Esophagus muscularis mucosa (tissue), 4 donors: Measurements from ENCODE around the gene PPP1R12B. TPM values are rescaled to one million over a fixed set of nuclear protein-coding genes. Genes with fewer than 3 reads are reported as not detected.

Experiments used
- DNase-seq: peaks from one replicate; pipeline ENCODE4 v3.0.0-alpha.2; 2017; ENCODE audit errors: extremely low spot score
- H3K27ac ChIP-seq, 4 donors: fragments of 200-600 bp; sonication (generic); replicated peaks in 1 of 4; 1 replicate in 3 of 4; 2 replicates in 1 of 4; pipeline ENCODE4 v1.5.1; 2016 to 2019; ENCODE audit warnings: mild to moderate bottlenecking in 1 of 4
- H3K27me3 ChIP-seq, 4 donors: fragments of 200-600 bp; sonication (generic); one replicate each; pipeline versions ENCODE4 v1.5.1 to v1.6.0; 2016 to 2019
- H3K36me3 ChIP-seq, 4 donors: fragments of 200-600 bp; sonication (generic); one replicate each; pipeline ENCODE4 v1.5.1; 2016 to 2019
- H3K4me1 ChIP-seq, 4 donors: fragments of 200-600 bp; sonication (generic); one replicate each; pipeline ENCODE4 v1.5.1; 2016 to 2019
- H3K4me3 ChIP-seq, 4 donors: fragments of 200-600 bp; sonication (generic); 1 replicate in 2 of 4; 2 replicates in 2 of 4; pipeline ENCODE4 v1.5.1; 2016 to 2019; ENCODE audit warnings: mild to moderate bottlenecking in 4 of 4, moderate library complexity in 1 of 4
- H3K9me3 ChIP-seq, 4 donors: fragments of 200-600 bp; sonication (generic); 1 replicate in 3 of 4; 2 replicates in 1 of 4; pipeline ENCODE4 v1.5.1; 2016 to 2019
- EP300 ChIP-seq: sonication (generic); formaldehyde crosslinking; IDR thresholded peaks from one replicate; pipeline ENCODE4 v1.6.1; 2017; ENCODE audit warnings: antibody characterized with exemption
- POLR2A ChIP-seq: fragments of 450-650 bp; IDR thresholded peaks from one replicate; pipeline ENCODE4 v1.6.1; 2017; ENCODE audit warnings: antibody characterized with exemption, moderate library complexity, mild to moderate bottlenecking, low read depth
- POLR2AphosphoS5 ChIP-seq, 2 donors: sonication (generic); formaldehyde crosslinking; IDR thresholded peaks; one replicate each; pipeline ENCODE4 v1.6.1; 2017; ENCODE audit warnings: antibody characterized with exemption in 2 of 2
- WGBS: methylation state at CpG from one replicate; pipeline ENCODE4 v1.1.5; 2018; 5-methylcytosine and 5-hydroxymethylcytosine counted together
- intact Hi-C: fragments of 100-400 bp; cut with DNase I; formaldehyde crosslinking; loops from one replicate; pipeline ENCODE4 v1.15.1; 2023
- total RNA-seq, 4 donors: library from RNA; depleted of rRNA; stranded (reverse); fragments of >200 nt; gene quantifications; one replicate each; pipeline versions ENCODE4 v1.1.0 to v1.2.1, GENCODE V29; 2016
- TF ChIP-seq, protein P1 (sequence below), 3 experiments: fragments of 200-600 bp in 2 of 3; fragments of 450-650 bp in 1 of 3; sonication (generic) in 2 of 3; IDR thresholded peaks; one replicate each; pipeline ENCODE4 v1.5.1; 2017 to 2019; ENCODE audit warnings: antibody characterized with exemption in 3 of 3, mild to moderate bottlenecking in 2 of 3, moderate library complexity in 1 of 3

Gene PPP1R12B
- total RNA-seq, 4 donors from 2014 or later = 692 to 1,262 (median 949) TPM

- Histone ChIP-seq H3K27ac (no peak overlapping the region), H3K4me1 (peaks cover 0 to 6% (median 3%) of the 10 kb centered on the region in 4 donors), H3K4me3 (no peak overlapping the region), H3K36me3 (no peaks in the 10 kb centered on the region), H3K27me3 (peaks cover 0 to 24% (median 0%) of the 10 kb centered on the region in 4 donors), H3K9me3 (no peaks in the 10 kb centered on the region)
- DNase-seq = no peak
- WGBS = 14% methylated on average over 9 of the region's 9 CpGs
- intact Hi-C loops = loop anchor here (5.0 kb wide), 1 partner anchor 128 kb away; no protein-coding TSS in a partner anchor
- TF ChIP-seq, protein P1, sequence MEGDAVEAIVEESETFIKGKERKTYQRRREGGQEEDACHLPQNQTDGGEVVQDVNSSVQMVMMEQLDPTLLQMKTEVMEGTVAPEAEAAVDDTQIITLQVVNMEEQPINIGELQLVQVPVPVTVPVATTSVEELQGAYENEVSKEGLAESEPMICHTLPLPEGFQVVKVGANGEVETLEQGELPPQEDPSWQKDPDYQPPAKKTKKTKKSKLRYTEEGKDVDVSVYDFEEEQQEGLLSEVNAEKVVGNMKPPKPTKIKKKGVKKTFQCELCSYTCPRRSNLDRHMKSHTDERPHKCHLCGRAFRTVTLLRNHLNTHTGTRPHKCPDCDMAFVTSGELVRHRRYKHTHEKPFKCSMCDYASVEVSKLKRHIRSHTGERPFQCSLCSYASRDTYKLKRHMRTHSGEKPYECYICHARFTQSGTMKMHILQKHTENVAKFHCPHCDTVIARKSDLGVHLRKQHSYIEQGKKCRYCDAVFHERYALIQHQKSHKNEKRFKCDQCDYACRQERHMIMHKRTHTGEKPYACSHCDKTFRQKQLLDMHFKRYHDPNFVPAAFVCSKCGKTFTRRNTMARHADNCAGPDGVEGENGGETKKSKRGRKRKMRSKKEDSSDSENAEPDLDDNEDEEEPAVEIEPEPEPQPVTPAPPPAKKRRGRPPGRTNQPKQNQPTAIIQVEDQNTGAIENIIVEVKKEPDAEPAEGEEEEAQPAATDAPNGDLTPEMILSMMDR (IDR thresholded peaks at IDR 0.05) = peak; percentile 74 to 88 (median 81)
- TF ChIP-seq EP300 = no peak
These were observed 32.8 kb upstream of the PPP1R12B start for GRCh38 chr1:202315576-202316168.

DNA sequence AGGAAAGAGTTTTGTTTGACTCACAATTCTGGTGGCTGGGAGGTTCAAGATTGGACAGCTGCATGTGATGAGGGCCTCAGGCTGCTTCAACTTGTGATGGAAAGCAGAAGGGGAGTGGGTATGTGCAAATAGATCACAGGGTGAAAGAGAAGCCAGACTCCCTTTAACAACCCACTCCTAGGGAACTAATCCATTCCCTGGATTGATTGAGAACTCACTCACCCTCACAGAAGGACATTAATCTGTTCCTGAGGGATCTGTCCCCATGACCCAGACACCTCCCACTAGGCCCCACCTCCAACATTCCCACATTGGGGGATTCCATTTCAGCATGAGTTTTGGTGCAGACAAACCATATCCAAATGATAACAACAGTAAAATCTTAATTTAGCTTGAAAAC lies 32.3 kb upstream of the PPP1R12B start:
- no peak for DNase-seq
- Histone ChIP-seq H3K27ac (no peak overlapping the region), H3K27me3 (peaks cover 0 to 23% (median 0%) of the 10 kb centered on the region in 4 donors), H3K4me3 (no peak overlapping the region), H3K9me3 (no peaks in the 10 kb centered on the region), H3K36me3 (no peaks in the 10 kb centered on the region), H3K4me1 (peaks cover 0 to 6% (median 3%) of the 10 kb centered on the region in 4 donors)
- TF ChIP-seq EP300 (no peak), POLR2A (no peak), POLR2AphosphoS5 (IDR thresholded peaks at IDR 0.05) (no peak)
- TF ChIP-seq, protein P1 (IDR thresholded peaks at IDR 0.05) = no peak
- intact Hi-C loops = loop anchor here (5.0 kb wide), 1 partner anchor 129 kb away; no protein-coding TSS in a partner anchor

DNA sequence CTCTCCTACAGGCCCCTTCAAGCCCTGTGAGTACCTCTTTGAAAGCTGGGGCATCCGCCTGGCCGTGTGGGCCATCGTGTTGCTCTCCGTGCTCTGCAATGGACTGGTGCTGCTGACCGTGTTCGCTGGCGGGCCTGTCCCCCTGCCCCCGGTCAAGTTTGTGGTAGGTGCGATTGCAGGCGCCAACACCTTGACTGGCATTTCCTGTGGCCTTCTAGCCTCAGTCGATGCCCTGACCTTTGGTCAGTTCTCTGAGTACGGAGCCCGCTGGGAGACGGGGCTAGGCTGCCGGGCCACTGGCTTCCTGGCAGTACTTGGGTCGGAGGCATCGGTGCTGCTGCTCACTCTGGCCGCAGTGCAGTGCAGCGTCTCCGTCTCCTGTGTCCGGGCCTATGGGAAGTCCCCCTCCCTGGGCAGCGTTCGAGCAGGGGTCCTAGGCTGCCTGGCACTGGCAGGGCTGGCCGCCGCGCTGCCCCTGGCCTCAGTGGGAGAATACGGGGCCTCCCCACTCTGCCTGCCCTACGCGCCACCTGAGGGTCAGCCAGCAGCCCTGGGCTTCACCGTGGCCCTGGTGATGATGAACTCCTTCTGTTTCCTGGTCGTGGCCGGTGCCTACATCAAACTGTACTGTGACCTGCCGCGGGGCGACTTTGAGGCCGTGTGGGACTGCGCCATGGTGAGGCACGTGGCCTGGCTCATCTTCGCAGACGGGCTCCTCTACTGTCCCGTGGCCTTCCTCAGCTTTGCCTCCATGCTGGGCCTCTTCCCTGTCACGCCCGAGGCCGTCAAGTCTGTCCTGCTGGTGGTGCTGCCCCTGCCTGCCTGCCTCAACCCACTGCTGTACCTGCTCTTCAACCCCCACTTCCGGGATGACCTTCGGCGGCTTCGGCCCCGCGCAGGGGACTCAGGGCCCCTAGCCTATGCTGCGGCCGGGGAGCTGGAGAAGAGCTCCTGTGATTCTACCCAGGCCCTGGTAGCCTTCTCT lies 30.3 kb upstream of the PPP1R12B start:
- Histone ChIP-seq H3K4me1 (no peaks in the 10 kb centered on the region), H3K36me3 (no peaks in the 10 kb centered on the region), H3K27me3 (peaks cover 0 to 23% (median 0%) of the 10 kb centered on the region in 4 donors), H3K4me3 (no peak overlapping the region), H3K27ac (no peak overlapping the region), H3K9me3 (no peaks in the 10 kb centered on the region)
- no peak for DNase-seq
- no peak for TF ChIP-seq POLR2A
- intact Hi-C loops = loop anchor here (5.0 kb wide), 1 partner anchor 131 kb away; no protein-coding TSS in a partner anchor
- WGBS = 91% methylated on average over 24 of the region's 52 CpGs

DNA sequence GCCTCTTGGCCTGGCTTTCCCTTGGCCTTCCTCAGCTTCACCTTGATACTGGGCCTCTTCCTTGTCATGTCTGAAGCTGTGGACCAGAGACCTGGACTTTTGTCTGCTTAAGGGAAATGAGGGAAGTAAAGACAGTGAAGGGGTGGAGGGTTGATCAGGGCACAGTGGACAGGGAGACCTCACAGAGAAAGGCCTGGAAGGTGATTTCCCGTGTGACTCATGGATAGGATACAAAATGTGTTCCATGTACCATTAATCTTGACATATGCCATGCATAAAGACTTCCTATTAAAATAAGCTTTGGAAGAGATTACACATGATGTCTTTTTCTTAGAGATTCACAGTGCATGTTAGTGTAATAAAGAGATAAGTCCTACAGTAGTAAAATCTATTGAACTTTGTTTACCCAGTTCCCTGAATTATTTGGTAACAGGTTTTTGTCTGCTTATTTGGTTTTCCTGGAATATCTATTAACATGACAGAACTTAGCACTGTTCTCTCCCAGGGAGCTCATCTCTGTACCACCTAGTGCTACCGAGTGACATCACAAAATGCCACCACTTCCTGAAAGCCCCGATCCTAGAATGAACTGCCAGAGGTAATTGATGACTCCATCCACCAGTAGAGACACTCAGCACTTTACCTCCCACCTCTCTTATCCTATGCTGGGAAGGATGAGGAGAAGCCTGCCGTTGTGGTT lies 29.0 kb upstream of the PPP1R12B start:
- no peaks in the 10 kb centered on the region for H3K4me1 ChIP-seq
- no peaks in the 10 kb centered on the region for H3K9me3 ChIP-seq
- DNase-seq = no peak
- no peaks in the 10 kb centered on the region for H3K36me3 ChIP-seq
- no peak for TF ChIP-seq EP300
- TF ChIP-seq, protein P1 (IDR thresholded peaks at IDR 0.05) = no peak
- no peak for TF ChIP-seq POLR2AphosphoS5 (IDR thresholded peaks at IDR 0.05)
- TF ChIP-seq POLR2A = no peak
- H3K4me3 ChIP-seq = no peak overlapping the region
- intact Hi-C loops = loop anchor here (5.0 kb wide), 1 partner anchor 132 kb away; no protein-coding TSS in a partner anchor
- WGBS = 80% methylated on average over 4 of the region's 4 CpGs
- H3K27me3 ChIP-seq = peaks cover 0 to 17% (median 0%) of the 10 kb centered on the region in 4 donors
- no peak overlapping the region for H3K27ac ChIP-seq

DNA sequence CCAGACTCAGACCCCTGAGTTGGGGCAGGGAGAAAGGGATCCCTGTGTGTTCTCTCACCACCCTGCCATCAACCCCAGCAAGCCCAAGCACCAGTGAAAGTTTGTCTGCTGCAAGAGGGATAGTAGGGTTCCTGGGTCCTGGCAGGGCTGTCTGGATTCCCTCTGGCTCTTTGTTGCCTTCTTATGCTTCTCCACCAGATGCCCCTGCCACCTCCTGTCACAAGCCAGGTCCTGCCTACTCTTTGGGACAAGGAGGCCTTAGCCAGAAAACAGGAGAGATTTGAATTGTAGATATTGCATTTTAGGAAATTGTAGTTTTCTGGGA lies 28.5 kb upstream of the PPP1R12B start:
- no peaks in the 10 kb centered on the region for H3K4me1 ChIP-seq
- H3K27me3 ChIP-seq = peaks cover 0 to 15% (median 0%) of the 10 kb centered on the region in 4 donors
- intact Hi-C loops = no loop called here
- TF ChIP-seq EP300 = no peak
- TF ChIP-seq POLR2A = no peak
- no peak overlapping the region for H3K4me3 ChIP-seq
- H3K36me3 ChIP-seq = no peaks in the 10 kb centered on the region
- DNase-seq = no peak
- no peaks in the 10 kb centered on the region for H3K9me3 ChIP-seq
- no peak overlapping the region for H3K27ac ChIP-seq
